ENCODE data around the gene STK32B.

GRCh38 chr4:5471691-5472090 lies 420.4 kb downstream of the STK32B start:
- no peak for TF ChIP-seq CREB1 (IDR thresholded peaks at IDR 0.05; ENCODE audit: low read depth)
- TF ChIP-seq TCF12 (IDR thresholded peaks at IDR 0.05; ENCODE audit: low read depth) = no peak
- TF ChIP-seq TEAD4 (IDR thresholded peaks at IDR 0.05) = no peak
- TF ChIP-seq EP300 (IDR thresholded peaks at IDR 0.05; ENCODE audit: borderline replicate concordance) = no peak
- TF ChIP-seq YY1 (IDR thresholded peaks at IDR 0.05; ENCODE audit: low read depth) = no peak
- TF ChIP-seq CEBPB (IDR thresholded peaks at IDR 0.05) = no peak
- TF ChIP-seq REST (IDR thresholded peaks at IDR 0.05; ENCODE audit: low read depth) = no peak

Data from Ishikawa (cell line).